ENCODE data around the gene CLCA2.

DNA sequence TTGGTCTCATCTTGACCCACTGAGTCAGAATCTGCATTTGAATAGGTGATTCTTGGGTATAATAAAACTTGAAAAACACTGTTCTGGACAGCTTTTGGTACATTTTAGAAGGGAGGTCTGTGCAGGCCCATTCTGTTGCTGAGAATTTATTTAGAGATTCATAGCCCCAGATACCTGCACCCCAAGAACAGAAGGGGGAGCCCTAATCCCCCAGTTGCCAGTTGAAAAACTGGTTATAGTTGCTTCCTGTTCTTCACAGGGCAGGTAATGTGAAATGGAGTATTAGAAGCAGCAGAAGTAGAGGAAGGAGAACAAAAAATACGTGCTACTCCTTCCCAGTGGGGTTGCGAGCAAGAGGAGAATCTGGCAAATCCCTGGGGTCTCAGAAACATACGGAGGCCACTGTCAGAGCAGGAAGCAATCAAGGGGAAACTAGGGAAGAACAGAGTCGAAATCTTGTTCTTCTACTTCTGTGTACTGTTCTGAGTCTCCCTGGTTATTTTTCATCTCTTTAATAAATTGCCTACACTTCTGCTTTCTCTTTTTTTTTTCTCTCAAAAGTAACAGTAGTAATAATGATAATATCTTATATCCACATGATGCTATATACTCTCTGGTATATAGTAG, 4.6 kb upstream of the CLCA2 start:
- TF ChIP-seq, protein P1, sequence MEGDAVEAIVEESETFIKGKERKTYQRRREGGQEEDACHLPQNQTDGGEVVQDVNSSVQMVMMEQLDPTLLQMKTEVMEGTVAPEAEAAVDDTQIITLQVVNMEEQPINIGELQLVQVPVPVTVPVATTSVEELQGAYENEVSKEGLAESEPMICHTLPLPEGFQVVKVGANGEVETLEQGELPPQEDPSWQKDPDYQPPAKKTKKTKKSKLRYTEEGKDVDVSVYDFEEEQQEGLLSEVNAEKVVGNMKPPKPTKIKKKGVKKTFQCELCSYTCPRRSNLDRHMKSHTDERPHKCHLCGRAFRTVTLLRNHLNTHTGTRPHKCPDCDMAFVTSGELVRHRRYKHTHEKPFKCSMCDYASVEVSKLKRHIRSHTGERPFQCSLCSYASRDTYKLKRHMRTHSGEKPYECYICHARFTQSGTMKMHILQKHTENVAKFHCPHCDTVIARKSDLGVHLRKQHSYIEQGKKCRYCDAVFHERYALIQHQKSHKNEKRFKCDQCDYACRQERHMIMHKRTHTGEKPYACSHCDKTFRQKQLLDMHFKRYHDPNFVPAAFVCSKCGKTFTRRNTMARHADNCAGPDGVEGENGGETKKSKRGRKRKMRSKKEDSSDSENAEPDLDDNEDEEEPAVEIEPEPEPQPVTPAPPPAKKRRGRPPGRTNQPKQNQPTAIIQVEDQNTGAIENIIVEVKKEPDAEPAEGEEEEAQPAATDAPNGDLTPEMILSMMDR (IDR thresholded peaks at IDR 0.05): peak in 5 of 6 experiments; percentile 23 to 62 (median 58)
- TF ChIP-seq POLR2A (IDR thresholded peaks at IDR 0.05): no peak

All from Peyer's patch (tissue), 4 donors.